ENCODE results near the gene TWIST1.

- TF ChIP-seq YY1 (IDR thresholded peaks at IDR 0.05; ENCODE audit: insufficient read depth, insufficient read length) (no peak), ZNF274 (IDR thresholded peaks at IDR 0.05; ENCODE audit: low read depth, low read length) (no peak)
These were observed 28.1 kb downstream of the TWIST1 start for GRCh38 chr7:19089378-19089777.

Data from NT2/D1 (cell line).